Amniotic stem cell (primary cell): Measurements from ENCODE around the gene NDUFA6.

ENCODE experiments used
- DNase-seq: peaks from one replicate; lab custom pipeline; 2025; lab: John Stamatoyannopoulos, UW

Gene NDUFA6

DNA sequence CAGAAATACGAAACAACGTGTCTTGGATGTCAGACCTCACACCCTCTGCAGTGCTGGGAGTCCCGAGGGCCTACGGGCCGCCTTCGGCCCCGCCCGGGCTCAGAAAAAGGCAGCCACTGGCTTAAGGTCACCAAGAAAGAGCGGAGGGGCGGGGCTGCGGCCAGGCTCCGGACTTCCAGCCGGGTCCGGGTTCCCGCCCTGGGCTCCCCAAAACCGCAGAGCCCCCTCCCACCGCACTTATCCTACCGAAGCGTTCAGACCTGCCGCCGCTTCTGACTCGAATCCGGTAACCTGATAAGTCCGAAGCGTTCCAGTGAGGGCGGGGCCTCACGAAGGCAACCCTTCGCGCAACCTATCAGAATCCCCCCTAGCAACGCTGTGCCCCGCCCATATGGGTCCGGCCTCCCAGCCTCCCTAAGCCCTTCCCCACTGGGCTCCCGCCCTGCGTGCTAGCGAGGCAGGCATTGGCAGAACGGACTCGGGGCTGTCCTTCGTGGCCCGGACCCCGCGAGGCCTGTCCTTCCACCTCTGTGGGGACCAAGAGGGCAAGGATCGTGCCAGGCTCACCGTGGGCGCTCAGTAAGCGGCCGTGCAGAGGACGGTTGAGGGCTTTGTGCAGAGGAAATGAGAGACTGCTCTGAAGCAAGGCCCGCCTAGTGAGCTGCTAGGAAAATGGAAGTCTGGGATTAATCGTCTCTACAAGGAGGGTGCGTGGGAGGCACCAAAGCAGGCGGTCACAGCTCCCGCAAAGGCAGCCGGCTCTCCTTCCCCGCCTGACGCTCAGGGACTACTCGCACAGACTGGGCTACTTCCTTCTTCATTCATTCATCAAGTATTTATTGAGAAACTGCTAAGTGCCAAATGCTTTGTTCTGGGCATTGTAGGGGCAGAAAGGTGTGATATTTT, 19.8 kb downstream of the NDUFA6 start, which contains the start of gene NAGA:
TSS of gene NAGA (minus strand) at position 296 of the 906 bp plus-strand sequence. CDS start 515 bp downstream, outside the sequence.
- peak; percentile 95 for DNase-seq

DNA sequence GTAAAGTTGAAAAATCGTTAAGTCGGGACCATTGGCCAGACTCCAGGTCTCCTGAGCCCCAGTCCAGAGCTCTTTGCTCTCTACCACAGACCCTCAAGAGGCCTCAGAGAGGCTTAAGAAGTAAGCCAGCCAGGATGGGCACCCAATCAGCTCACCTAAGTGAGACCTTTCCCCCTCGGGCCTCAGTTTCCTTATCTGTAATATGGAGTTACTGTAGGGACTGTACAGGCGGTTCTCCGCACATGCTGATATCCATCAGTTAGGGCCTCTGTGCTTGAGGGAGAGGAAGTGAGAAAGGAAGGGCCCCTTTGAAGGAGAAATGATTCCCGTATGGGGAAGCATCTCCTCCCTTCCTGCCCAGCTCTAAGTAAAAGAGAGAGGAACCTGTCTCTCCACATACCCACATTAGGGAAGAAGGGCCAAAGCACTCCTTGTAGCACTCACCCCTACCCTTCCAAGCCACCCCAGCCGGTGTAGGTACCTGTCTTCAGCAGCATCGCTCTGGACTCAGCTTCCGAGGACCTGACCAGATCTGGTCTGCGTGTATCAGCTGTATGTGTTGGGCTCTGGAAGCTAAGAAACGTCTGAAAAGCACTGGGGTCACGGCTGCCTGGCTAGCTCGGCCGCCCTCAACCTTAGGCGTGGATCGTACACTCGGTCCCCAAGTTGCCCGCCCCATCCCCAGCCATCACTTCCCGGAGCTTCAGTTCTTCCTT, 20.6 kb downstream of the NDUFA6 start:
- DNase-seq: no peak

- DNase-seq: no peak
These were observed 22.3 kb downstream of the NDUFA6 start for GRCh38 chr22:42068291-42068690.

DNA sequence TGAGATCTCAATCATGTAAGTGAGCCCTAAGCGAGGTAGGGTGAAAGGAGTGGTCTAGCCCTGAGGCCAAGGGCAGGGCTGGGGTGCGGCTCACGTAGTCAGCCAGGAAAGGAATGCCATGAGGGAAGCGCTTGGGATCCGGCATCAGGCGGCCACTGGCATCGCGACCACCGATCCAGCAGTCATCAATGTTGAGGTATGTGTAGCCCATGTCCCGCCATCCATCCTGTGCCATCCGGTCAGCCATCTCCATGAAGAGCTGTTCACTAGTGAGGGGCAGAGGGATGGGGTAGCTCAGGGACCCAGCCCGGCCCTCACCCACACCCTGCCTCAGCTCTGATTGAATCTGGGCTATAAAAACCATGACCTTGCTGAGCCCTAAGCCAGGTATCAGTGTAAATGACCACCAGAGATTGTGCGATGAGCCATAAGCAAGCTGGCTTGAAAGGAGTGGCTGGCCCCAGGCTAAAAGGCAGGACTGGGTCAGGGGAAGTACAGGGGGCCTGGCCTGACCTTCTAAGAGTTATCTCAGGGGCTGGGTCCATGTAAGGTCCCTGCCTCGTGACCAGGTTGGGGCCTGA, 22.8 kb downstream of the NDUFA6 start:
- DNase-seq: no peak

- no peak for DNase-seq
These were observed 23.6 kb downstream of the NDUFA6 start for GRCh38 chr22:42066937-42067336.

DNA sequence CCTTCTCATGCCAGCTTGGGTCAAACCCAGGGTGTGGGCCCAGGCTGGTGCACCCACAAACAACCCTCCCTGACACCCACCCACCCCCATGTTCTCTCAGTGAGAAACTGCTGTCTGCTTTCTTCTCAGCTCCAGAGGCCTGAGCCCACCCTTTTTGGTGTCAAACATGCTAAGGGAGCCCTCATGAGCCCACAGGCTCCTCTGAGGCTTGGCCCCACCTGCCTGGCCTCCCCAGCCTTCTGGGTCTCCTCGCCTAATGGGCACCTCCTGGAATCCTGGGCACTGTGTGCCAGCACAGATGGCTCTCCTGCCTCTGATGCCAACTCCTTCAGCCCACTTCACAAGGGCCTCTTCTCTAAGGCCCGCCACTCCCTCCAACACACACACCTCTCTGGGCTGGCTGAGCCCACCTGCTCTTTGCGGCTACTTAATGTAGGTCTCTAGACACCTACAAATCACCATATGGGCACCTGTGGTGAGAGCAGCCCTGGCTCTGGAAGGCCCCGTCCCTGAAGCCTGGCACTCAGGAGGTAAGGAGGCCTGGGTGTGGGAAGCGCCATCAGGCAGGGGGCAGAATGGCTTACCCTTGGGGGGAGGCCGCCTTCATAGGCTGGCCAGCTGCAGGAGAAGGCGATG, 24.3 kb downstream of the NDUFA6 start:
- DNase-seq: no peak

DNA sequence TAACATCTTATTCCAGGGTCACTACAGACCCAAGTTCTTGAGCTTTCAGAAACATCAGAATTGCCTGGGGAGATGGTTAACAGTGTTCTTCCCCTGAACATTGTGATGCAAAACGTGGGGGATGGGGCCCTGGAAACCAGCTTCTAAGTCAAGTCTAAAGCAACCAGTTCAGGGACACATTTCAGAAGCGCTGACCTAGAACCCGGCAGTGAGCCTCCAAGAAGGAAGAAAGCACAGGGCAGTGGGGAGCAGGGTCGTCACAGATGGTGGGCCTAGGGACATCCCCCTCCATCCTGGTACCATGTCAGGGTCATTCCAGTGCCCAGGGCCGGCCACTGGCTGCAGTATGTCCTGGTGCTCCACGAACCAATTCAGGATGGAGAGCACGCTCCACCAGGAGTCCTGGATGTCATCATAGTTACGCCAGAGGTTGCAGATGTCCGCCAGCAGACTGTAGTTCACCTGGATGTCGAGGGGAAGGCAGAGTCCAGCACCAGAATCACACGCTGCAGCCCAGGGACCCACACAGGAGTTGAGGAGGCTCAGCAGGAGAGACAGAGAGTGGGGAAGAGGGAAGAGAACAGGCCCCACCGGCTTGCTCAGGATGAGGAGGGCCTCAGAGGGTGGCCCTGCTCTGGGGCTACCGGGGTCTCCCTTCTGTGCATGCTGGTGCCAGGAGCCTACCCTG, 25.0 kb downstream of the NDUFA6 start:
- DNase-seq: no peak

DNA sequence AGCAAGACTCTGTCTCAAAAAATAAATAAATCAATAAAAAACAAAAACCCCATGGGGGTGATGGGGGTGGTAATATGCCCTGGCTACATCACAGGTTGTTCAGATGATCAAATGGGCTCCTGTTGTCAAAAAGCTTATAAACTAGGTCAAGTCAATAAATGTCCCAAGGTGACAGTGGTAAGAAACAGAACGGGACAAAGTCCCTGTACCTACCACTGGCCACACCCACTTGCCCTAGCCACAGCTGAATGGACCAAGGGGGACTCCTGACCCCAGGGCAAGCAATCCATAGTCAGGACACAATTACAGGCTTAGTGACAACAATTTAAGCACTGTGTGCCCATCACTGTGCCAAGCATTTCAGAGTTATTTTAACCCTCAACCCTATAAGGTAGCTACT, 25.9 kb downstream of the NDUFA6 start:
- DNase-seq: no peak

DNA sequence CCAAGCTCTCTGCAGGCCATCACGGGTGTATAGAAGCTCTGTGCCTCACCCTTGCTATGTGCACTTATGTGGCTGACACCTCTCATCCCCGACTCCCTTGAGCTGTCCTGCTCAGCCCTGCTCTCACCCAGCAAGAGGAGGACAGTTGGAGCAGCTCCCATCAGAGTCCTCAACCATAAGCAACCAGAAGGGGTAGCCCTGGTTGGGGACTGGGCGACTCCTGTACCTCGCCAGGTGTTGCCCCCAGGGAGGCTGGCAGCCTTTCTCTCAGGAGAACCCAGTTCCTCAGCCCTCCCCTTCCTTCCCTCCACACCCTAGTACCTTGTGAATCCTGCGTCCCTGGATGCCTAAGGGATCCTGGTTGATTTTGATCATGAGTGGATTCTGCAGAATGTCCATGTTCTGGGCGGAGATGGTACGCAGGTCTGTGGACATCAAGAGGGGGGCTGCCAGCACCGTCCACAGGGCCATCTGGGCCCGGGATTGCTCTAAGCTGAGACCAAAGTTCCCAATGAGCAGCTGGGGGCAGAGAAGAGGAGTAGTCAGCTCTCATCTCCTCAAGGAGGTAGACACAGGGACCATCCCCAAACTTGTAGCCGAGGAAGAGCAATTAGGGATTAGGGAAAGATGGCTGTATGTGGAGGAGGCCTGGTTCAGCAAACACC, 27.9 kb downstream of the NDUFA6 start:
- no peak for DNase-seq

DNA sequence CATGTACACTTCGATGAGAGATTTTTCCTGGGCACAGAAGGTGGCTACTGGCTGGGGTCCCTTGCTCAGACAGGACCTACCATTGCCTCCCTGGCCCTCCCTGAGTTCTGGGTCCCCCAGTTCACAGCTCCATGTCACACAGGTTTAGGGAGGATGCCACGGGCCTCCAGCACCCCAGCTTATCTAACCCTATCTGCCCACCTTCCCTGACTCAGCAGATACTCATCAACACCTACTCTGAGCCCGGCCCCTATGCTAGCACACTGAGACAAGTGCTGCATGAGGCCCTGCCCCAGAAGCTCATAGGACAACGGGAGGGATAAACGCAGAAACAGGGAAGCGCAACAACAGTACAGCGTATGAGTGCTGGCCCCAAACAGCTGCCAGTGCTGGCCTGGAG, 29.5 kb downstream of the NDUFA6 start:
- no peak for DNase-seq

- no peak for DNase-seq
These were observed 30.1 kb downstream of the NDUFA6 start for GRCh38 chr22:42060489-42060888.

- DNase-seq: no peak
These were observed 33.6 kb downstream of the NDUFA6 start for GRCh38 chr22:42056757-42057511.

DNA sequence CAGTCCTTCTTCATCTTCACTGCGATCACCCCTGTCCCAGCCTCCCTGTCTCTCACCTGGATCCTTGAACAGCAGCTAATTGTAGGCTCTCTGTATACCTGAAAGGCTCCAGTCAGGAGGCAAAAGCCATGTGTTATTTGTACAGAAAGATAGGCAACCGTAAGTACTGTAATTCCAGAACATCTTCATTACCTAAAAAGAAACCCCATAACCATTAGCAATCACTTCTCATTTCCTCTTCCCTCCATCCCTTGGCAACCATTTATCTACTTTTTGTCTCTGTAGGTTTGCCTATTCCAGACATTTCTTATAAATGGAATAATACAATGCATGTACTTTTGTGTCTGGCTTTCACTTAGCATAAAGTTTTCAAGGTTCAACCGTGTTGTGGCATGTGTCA, 37.8 kb downstream of the NDUFA6 start:
- DNase-seq: no peak

GRCh38 chr22:42050641-42051180, 39.9 kb downstream of the NDUFA6 start:
- no peak for DNase-seq

GRCh38 chr22:42041784-42042183, 48.8 kb downstream of the NDUFA6 start:
- DNase-seq: no peak

DNA sequence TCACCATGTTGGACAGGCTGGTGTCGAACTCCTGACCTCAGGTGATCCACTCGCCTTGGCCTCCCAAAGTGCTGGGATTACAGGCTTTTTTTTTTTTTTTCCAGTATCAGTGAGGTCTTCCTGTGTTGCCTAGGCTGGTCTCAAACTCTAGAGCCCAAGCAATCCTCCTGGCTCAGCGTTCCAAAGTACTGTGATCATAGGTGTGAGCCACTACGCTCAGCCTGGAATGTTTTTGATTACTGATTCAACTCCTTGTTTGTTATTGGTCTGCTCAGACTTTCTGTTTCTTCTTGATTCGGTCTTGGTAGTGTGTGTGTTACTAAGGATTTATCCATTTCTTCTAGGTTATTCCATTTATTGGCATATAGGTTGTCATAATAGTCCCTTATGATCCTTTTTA, 51.3 kb downstream of the NDUFA6 start:
- DNase-seq: peak; percentile 3
